Measurements from ENCODE around the gene PMEL. TPM values are rescaled to one million over a fixed set of nuclear protein-coding genes. Genes with fewer than 3 reads are reported as not detected.

The PMEL gene
- total and polyA plus RNA-seq, 2 of the 8 experiments (the other 6 are each of a cell fraction or from before 2014, with no cell fraction given), result 120 to 382 TPM

GRCh38 chr12:55937981-55938380 lies 27.9 kb downstream of the PMEL start:
- H2BK20ac ChIP-seq (ENCODE audit: low read length), result no peak overlapping the region
- no peak overlapping the region for H3K23ac ChIP-seq (ENCODE audit: insufficient read length)
- H3K9ac ChIP-seq (replicated peaks in 1 of 4; ENCODE audit: extremely low read depth in 1 of 4, low read depth in 3 of 4, low read length in 3 of 4), result no peak overlapping the region
- H2BK15ac ChIP-seq (ENCODE audit: low read length), result no peak overlapping the region
- H3K36me3 ChIP-seq (ENCODE audit: control insufficient read depth in 2 of 4, insufficient read depth in 4 of 4, low read length in 3 of 4), result no peaks in the 10 kb centered on the region
- no peaks in the 10 kb centered on the region for H3K79me1 ChIP-seq (ENCODE audit: low read depth, low read length)
- H3K79me2 ChIP-seq (ENCODE audit: control insufficient read depth in 1 of 2, insufficient read depth in 2 of 2, low read length in 2 of 2), result no peaks in the 10 kb centered on the region
- H4K8ac ChIP-seq (ENCODE audit: extremely low read depth, insufficient read depth, low read length), result no peak overlapping the region
- H3K23me2 ChIP-seq (ENCODE audit: low read depth, low read length), result peaks cover 2% of the 10 kb centered on the region; the same call in 1 of the 2 replicates
- peaks cover 0 to 10% (median 2%) of the 10 kb centered on the region in 4 experiments; a peak in 4 of 7 replicates for H3K4me1 ChIP-seq (replicated peaks in 1 of 4; ENCODE audit: control insufficient read depth in 3 of 4, insufficient read depth in 4 of 4, low read length in 3 of 4)
- H2BK5ac ChIP-seq (ENCODE audit: low read depth, low read length), result no peak overlapping the region
- DNase-seq (ENCODE audit: low read depth in 1 of 2, low spot score in 2 of 2), result no peak
- FAIRE-seq, result no peak
- CTCF ChIA-PET (ENCODE audit: partially characterized antibody), result interaction anchor here (1.6 to 7.9 kb wide), 8 partner anchors 10 to 200 kb away, joined by 4 to 71 read pairs (median 7); partner anchors contain the start of genes DGKA, DNAJC14 and PYM1
- no peak overlapping the region for H2BK120ac ChIP-seq (replicated peaks; ENCODE audit: low read depth, low read length)
- no peak overlapping the region for H4K5ac ChIP-seq (ENCODE audit: insufficient read length, low read depth, low read length)
- WGBS, 2 experiments (ENCODE audit: extremely low coverage in 1 of 2, insufficient coverage in 1 of 2, insufficient read length in 1 of 2, insufficient replicate concordance in 2 of 2, low coverage in 1 of 2, low lambda C conversion rate in 2 of 2, missing lambda C conversion rate in 1 of 2), result 85% methylated on average over 2 of the region's 2 CpGs; no CpG with 5 or more reads in 1 of the 2 experiments
- POLR2A ChIA-PET (ENCODE audit: partially characterized antibody), result interaction anchor here (1.1 kb wide), 2 partner anchors 21 to 111 kb away, joined by 3 to 4 read pairs; no protein-coding TSS in a partner anchor
- H3K4ac ChIP-seq (replicated peaks; ENCODE audit: insufficient read length, low read depth, low read length), result no peak overlapping the region
- no peak overlapping the region for H4K91ac ChIP-seq (replicated peaks; ENCODE audit: insufficient read length, low read length)
- H3K56ac ChIP-seq (replicated peaks; ENCODE audit: insufficient read length, low read depth, low read length), result no peak overlapping the region
- H2AFZ ChIP-seq (ENCODE audit: low read length), result no peak overlapping the region
- H3K9me3 ChIP-seq (ENCODE audit: insufficient read depth in 2 of 2, low read depth in 1 of 2, low read length in 1 of 2), result no peaks in the 10 kb centered on the region
- H3K4me3 ChIP-seq (ENCODE audit: extremely low read depth in 1 of 4, insufficient read depth in 2 of 4, low read depth in 3 of 4, low read length in 4 of 4), result no peak overlapping the region
- no peak overlapping the region for H2AK5ac ChIP-seq (ENCODE audit: low read depth, low read length)
- H3K27ac ChIP-seq (ENCODE audit: low read depth, low read length), result no peak overlapping the region
- H3K4me2 ChIP-seq (ENCODE audit: insufficient read depth in 1 of 2, low read depth in 2 of 2, low read length in 2 of 2), result no peak overlapping the region
- H4K20me1 ChIP-seq (replicated peaks in 1 of 2; ENCODE audit: control insufficient read depth in 1 of 2, insufficient read depth in 2 of 2, low read length in 2 of 2), result no peaks in the 10 kb centered on the region
- H3K14ac ChIP-seq (ENCODE audit: insufficient read length), result no peak overlapping the region
- no peak overlapping the region for H3K18ac ChIP-seq (ENCODE audit: extremely low read depth, low read length)
- TF ChIP-seq EGR1 (IDR thresholded peaks at IDR 0.05; ENCODE audit: borderline replicate concordance, low read depth, low read length), result no peak
- no peak for TF ChIP-seq CHD2 (IDR thresholded peaks at IDR 0.05; ENCODE audit: low read length)
- no peak for TF ChIP-seq RBBP5 (IDR thresholded peaks at IDR 0.05; ENCODE audit: borderline replicate concordance, low read depth, low read length)
- TF ChIP-seq, protein P1, sequence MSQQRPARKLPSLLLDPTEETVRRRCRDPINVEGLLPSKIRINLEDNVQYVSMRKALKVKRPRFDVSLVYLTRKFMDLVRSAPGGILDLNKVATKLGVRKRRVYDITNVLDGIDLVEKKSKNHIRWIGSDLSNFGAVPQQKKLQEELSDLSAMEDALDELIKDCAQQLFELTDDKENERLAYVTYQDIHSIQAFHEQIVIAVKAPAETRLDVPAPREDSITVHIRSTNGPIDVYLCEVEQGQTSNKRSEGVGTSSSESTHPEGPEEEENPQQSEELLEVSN (IDR thresholded peaks at IDR 0.05), result no peak
- TF ChIP-seq, protein P2, sequence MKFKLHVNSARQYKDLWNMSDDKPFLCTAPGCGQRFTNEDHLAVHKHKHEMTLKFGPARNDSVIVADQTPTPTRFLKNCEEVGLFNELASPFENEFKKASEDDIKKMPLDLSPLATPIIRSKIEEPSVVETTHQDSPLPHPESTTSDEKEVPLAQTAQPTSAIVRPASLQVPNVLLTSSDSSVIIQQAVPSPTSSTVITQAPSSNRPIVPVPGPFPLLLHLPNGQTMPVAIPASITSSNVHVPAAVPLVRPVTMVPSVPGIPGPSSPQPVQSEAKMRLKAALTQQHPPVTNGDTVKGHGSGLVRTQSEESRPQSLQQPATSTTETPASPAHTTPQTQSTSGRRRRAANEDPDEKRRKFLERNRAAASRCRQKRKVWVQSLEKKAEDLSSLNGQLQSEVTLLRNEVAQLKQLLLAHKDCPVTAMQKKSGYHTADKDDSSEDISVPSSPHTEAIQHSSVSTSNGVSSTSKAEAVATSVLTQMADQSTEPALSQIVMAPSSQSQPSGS (IDR thresholded peaks at IDR 0.05; ENCODE audit: low read length), result no peak
- TF ChIP-seq SP1 (IDR thresholded peaks at IDR 0.05; ENCODE audit: low read depth, low read length), result no peak
- no peak for TF ChIP-seq TCF12 (IDR thresholded peaks at IDR 0.05; ENCODE audit: low read depth, low read length)
- TF ChIP-seq BACH1 (IDR thresholded peaks at IDR 0.05; ENCODE audit: low read length), result no peak
- no peak for TF ChIP-seq NRF1 (IDR thresholded peaks at IDR 0.05; ENCODE audit: low read depth, low read length)
- H3K27me3 ChIP-seq (replicated peaks in 1 of 4; ENCODE audit: control insufficient read depth in 3 of 4, extremely low read depth in 1 of 4, insufficient read depth in 3 of 4, low read length in 3 of 4), result peaks cover 0 to 6% (median 4%) of the 10 kb centered on the region in 4 experiments; a peak in 6 of 7 replicates
- H2BK12ac ChIP-seq (ENCODE audit: low read depth, low read length), result no peak overlapping the region

Measured in H1 (cell line).